ENCODE measurements around the gene BTBD1. TPM values are rescaled to one million over a fixed set of nuclear protein-coding genes. Genes with fewer than 3 reads are reported as not detected.

Gene BTBD1
- total and polyA plus RNA-seq, 2 experiments from 2014 or later = 43.8 to 91.0 TPM

DNA sequence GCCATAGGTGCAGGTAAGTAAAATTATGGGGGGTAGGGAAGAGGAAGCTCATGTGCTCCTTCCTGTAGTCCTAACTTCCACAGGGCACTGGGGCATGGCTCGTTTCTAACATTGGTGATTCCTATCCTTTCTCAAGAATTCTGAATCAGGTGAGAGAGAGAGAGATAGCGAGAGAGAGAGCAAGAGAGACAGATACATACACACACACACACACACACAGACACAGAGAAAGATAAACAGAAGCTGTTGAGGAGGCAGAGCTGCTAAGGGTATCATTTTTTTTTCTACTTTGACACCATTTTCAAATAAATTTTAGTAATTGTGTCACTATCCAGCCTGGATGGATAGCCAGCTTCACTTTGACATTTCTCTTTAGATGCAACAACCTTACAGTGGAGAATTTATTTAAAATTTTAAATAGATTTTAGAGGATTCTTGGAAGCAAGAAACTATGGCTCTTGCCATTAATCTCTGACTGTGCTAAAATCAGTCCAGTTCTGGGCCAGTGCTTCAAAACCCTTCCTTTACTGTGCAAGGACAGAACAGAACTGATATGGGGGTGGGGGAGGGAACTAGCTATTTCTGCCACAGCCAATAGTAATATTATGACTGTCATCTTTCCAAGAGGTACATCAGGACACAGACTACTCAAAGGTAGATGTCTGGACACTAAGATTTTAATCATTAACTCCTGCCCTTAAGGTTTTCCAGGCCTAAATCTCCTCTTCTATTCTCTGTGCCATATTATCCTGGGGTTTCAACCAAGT, 95.7 kb downstream of the BTBD1 start:
- DNase-seq (ENCODE audit: low spot score) = no peak
- H3K27me3 ChIP-seq = no peaks in the 10 kb centered on the region
- WGBS (ENCODE audit: low lambda C conversion rate, missing lambda C conversion rate) = 51% methylated on average over 2 of the region's 2 CpGs
- no peaks in the 10 kb centered on the region for H3K36me3 ChIP-seq (replicated peaks; ENCODE audit: insufficient read depth, low read depth)
- H3K4me3 ChIP-seq = no peak overlapping the region
- no peaks in the 10 kb centered on the region for H3K9me3 ChIP-seq (ENCODE audit: low read depth)
- TF ChIP-seq CTCF (IDR thresholded peaks at IDR 0.05; ENCODE audit: poor library complexity) (no peak), EZH2phosphoT487 (IDR thresholded peaks at IDR 0.05; ENCODE audit: low read depth, severe bottlenecking, unreplicated experiment) (no peak), EZH2 (IDR thresholded peaks at IDR 0.05; ENCODE audit: borderline replicate concordance) (no peak)
- no peaks in the 10 kb centered on the region for H4K20me1 ChIP-seq (ENCODE audit: insufficient read depth, poor library complexity, severe bottlenecking)
- H3K27ac ChIP-seq = no peak overlapping the region
- no peaks in the 10 kb centered on the region for H3K4me1 ChIP-seq (ENCODE audit: insufficient read depth)
- no peaks in the 10 kb centered on the region for H3K9me2 ChIP-seq (replicated peaks; ENCODE audit: insufficient read depth)
- H3K4me2 ChIP-seq = no peak overlapping the region
- no peak overlapping the region for H2AFZ ChIP-seq
- H3K79me2 ChIP-seq = no peaks in the 10 kb centered on the region

DNA sequence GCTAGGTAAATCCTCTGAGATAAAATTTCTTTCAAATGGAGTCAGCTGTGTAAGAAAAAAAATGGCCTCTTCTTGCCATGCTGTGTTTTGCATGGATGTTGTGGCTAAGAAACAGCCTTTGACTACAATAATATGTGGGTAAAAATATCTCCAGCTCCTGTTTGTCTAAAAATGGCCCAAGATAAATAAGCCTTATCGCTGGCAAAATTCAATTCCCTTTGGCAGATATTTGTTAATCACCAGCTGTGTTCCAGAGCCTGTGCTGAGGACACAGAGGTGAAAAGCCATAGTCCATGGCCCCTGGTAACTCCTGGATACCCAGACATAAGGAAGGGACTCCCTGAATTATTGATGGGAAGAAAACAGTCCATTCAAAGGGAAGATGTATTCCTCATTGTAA, 96.4 kb downstream of the BTBD1 start:
- H3K9me2 ChIP-seq (replicated peaks; ENCODE audit: insufficient read depth) = no peaks in the 10 kb centered on the region
- no peaks in the 10 kb centered on the region for H4K20me1 ChIP-seq (ENCODE audit: insufficient read depth, poor library complexity, severe bottlenecking)
- no peaks in the 10 kb centered on the region for H3K36me3 ChIP-seq (replicated peaks; ENCODE audit: insufficient read depth, low read depth)
- DNase-seq (ENCODE audit: low spot score) = no peak
- H3K4me3 ChIP-seq = no peak overlapping the region
- H3K4me2 ChIP-seq = no peak overlapping the region
- H2AFZ ChIP-seq = no peak overlapping the region
- WGBS (ENCODE audit: low lambda C conversion rate, missing lambda C conversion rate) = 65% methylated on average over 1 of the region's 1 CpG
- no peaks in the 10 kb centered on the region for H3K9me3 ChIP-seq (ENCODE audit: low read depth)
- no peaks in the 10 kb centered on the region for H3K79me2 ChIP-seq
- H3K27ac ChIP-seq = no peak overlapping the region
- no peaks in the 10 kb centered on the region for H3K4me1 ChIP-seq (ENCODE audit: insufficient read depth)
- H3K27me3 ChIP-seq = no peaks in the 10 kb centered on the region
- TF ChIP-seq CTCF (IDR thresholded peaks at IDR 0.05; ENCODE audit: poor library complexity) (no peak), EZH2 (IDR thresholded peaks at IDR 0.05; ENCODE audit: borderline replicate concordance) (no peak), EZH2phosphoT487 (IDR thresholded peaks at IDR 0.05; ENCODE audit: low read depth, severe bottlenecking, unreplicated experiment) (no peak)

DNA sequence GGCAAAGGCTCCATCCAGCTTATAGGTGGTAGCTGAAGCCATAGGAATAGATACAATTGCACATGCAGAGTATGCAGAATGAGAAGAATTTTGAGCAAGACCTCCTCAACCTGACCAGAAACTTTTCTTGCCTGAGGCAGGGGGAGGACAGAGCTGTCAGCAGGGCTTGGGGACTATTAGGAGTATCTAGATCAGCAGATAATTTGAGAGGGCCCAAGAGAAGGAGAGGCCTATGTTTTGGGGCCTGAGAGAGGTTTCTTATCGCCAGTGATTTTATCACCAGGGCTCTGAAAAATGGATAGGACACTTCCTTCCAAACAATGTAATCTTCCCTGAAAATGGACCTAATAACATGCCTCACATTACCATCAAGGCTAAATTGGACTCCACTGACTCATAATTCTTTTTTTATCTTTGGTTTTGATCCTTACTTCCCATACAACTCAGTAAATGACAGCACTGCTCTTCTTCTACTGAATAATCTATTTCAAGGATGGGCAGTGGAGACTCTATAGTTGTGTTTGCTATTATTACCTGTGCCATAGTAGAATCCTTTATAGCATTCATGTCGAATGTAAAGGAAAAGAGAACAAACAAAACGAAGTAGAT, 96.9 kb downstream of the BTBD1 start:
- no peak overlapping the region for H3K4me3 ChIP-seq
- H3K9me3 ChIP-seq (ENCODE audit: low read depth) = no peaks in the 10 kb centered on the region
- 41% methylated on average over 3 of the region's 3 CpGs for WGBS (ENCODE audit: low lambda C conversion rate, missing lambda C conversion rate)
- DNase-seq (ENCODE audit: low spot score) = no peak
- H3K27ac ChIP-seq = no peak overlapping the region
- H2AFZ ChIP-seq = no peak overlapping the region
- no peaks in the 10 kb centered on the region for H3K36me3 ChIP-seq (replicated peaks; ENCODE audit: insufficient read depth, low read depth)
- H3K27me3 ChIP-seq = no peaks in the 10 kb centered on the region
- no peaks in the 10 kb centered on the region for H4K20me1 ChIP-seq (ENCODE audit: insufficient read depth, poor library complexity, severe bottlenecking)
- H3K79me2 ChIP-seq = no peaks in the 10 kb centered on the region
- H3K4me1 ChIP-seq (ENCODE audit: insufficient read depth) = no peaks in the 10 kb centered on the region
- no peak overlapping the region for H3K4me2 ChIP-seq
- no peaks in the 10 kb centered on the region for H3K9me2 ChIP-seq (replicated peaks; ENCODE audit: insufficient read depth)
- TF ChIP-seq CTCF (IDR thresholded peaks at IDR 0.05; ENCODE audit: poor library complexity) (no peak), EZH2phosphoT487 (IDR thresholded peaks at IDR 0.05; ENCODE audit: low read depth, severe bottlenecking, unreplicated experiment) (no peak), EZH2 (IDR thresholded peaks at IDR 0.05; ENCODE audit: borderline replicate concordance) (no peak)

Measured in hepatocyte (in vitro differentiated cells).